Caco-2 (cell line): ENCODE measurements around the gene SPDYE4. TPM values are rescaled to one million over a fixed set of nuclear protein-coding genes. Genes with fewer than 3 reads are reported as not detected.

Experiments used
- BruUV-seq: library from RNA; stranded (reverse); fragments of 400-500 nt; replicated peaks from 2 replicates; lab custom pipeline; 2021; lab: Mats Ljungman, UMichigan
- CTCF ChIA-PET: fragments of 300-600 bp; sonication (Branson Sonifier 250); formaldehyde crosslinking; loops from one replicate; lab custom pipeline; 2022; ENCODE audit warnings: antibody characterized with exemption; lab: Charles Lee
- POLR2A ChIA-PET: fragments of 300-600 bp; sonication (Branson Sonifier 250); formaldehyde crosslinking; loops from one replicate; lab custom pipeline; 2022; ENCODE audit warnings: antibody characterized with exemption; lab: Charles Lee
- DNase-seq, 2 experiments: peaks; one replicate each; pipeline versions ENCODE4 v3.0.0 to v3.0.0-alpha.2; 2020 to 2022
- H3K27me3 ChIP-seq: replicated peaks from 2 replicates; pipeline ENCODE4 v1.6.0; 2011; ENCODE audit warnings: low read length; ENCODE audit not compliant: control insufficient read depth, insufficient read depth
- H3K36me3 ChIP-seq: 2 replicates; pipeline ENCODE4 v1.5.1; 2011; ENCODE audit warnings: low read length; ENCODE audit not compliant: control insufficient read depth, insufficient read depth
- H3K4me1 ChIP-seq: fragments of 250-450 bp; sonication (Bioruptor Pico); 2 replicates; pipeline ENCODE4 v1.5.1; 2020; ENCODE audit warnings: mild to moderate bottlenecking
- H3K4me3 ChIP-seq: 2 replicates; pipeline ENCODE4 v1.5.1; 2011; ENCODE audit warnings: low read depth, mild to moderate bottlenecking, control low read depth, low read length
- H3K9me3 ChIP-seq: fragments of 250-450 bp; sonication (Bioruptor Pico); 2 replicates; pipeline ENCODE4 v1.5.1; 2020; ENCODE audit warnings: mild to moderate bottlenecking, moderate library complexity
- H3K27ac Mint-ChIP-seq: one replicate; pipeline ENCODE4 v1.8.0; 2022; ENCODE audit warnings: mixed read lengths; ENCODE audit not compliant: unreplicated experiment
- H3K27me3 Mint-ChIP-seq: one replicate; pipeline ENCODE4 v1.8.0; 2022; ENCODE audit warnings: mixed read lengths; ENCODE audit not compliant: insufficient read depth, unreplicated experiment
- H3K36me3 Mint-ChIP-seq: one replicate; pipeline ENCODE4 v1.8.0; 2022; ENCODE audit warnings: mild to moderate bottlenecking, mixed read lengths; ENCODE audit not compliant: insufficient read depth, unreplicated experiment
- H3K4me1 Mint-ChIP-seq: one replicate; pipeline ENCODE4 v1.8.0; 2022; ENCODE audit warnings: low read depth, mixed read lengths; ENCODE audit not compliant: unreplicated experiment
- H3K4me3 Mint-ChIP-seq: one replicate; pipeline ENCODE4 v1.8.0; 2022; ENCODE audit warnings: mild to moderate bottlenecking, moderate library complexity, mixed read lengths; ENCODE audit not compliant: unreplicated experiment
- H3K9me3 Mint-ChIP-seq: one replicate; pipeline ENCODE4 v1.8.0; 2022; ENCODE audit warnings: mixed read lengths; ENCODE audit not compliant: unreplicated experiment
- intact Hi-C: fragments of 100-400 bp; cut with micrococcal nuclease; formaldehyde crosslinking; loops from one replicate; pipeline ENCODE4 v1.10.0; 2022; ENCODE audit not compliant: unreplicated experiment
- total RNA-seq: library from RNA; stranded (reverse); gene quantifications from 2 replicates; pipeline ENCODE4 v1.2.3, GENCODE V29; 2022
- TF ChIP-seq, protein P1 (sequence below), 2 experiments: fragments of 200-600 bp in 1 of 2; IDR thresholded peaks; 1 replicate in 1 of 2; 2 replicates in 1 of 2; pipeline versions ENCODE4 v1.5.1 to v1.8.0; 2011 to 2022; ENCODE audit warnings: antibody characterized with exemption in 1 of 2, control low read depth in 1 of 2, inconsistent platforms in 1 of 2, low read depth in 1 of 2, low read length in 1 of 2, mild to moderate bottlenecking in 1 of 2, moderate library complexity in 1 of 2; ENCODE audit not compliant: insufficient read depth in 1 of 2, severe bottlenecking in 1 of 2, unreplicated experiment in 1 of 2

SPDYE4 gene
- total RNA-seq, 1 experiment from 2014 or later: not detected

DNA sequence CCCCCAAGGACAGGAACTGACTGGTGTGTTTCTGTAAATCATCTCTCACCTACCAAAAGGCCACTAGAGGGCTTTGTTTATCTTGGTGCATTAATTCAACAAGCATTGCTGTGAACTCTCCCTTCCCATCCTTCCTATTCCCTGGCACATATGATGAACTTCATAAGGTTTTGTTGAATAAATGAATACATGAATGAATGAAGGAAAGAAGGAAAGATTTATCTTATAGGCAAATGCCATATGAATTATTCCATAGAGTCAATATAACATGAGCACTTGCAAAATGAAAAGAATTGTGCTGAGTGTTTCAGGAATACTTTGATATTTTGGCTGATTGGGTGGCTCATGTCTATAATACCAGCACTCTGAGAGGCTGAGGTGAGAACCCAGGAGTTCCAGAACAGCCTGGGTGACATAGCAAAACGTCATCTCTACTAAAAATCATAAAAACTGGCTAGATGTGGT, 4.3 kb downstream of the SPDYE4 start:
- no peaks in the 10 kb centered on the region for H3K4me1 ChIP-seq
- Mint-ChIP-seq H3K4me1 (no peaks in the 10 kb centered on the region), H3K27ac (no peak overlapping the region), H3K9me3 (no peaks in the 10 kb centered on the region), H3K36me3 (no peaks in the 10 kb centered on the region), H3K4me3 (no peak overlapping the region), H3K27me3 (peaks cover 30% of the 10 kb centered on the region)
- ChIA-PET POLR2A (no interaction called here), CTCF (no interaction called here)
- H3K4me3 ChIP-seq: no peak overlapping the region
- intact Hi-C loops: loop anchor here (1.0 kb wide), 1 partner anchor 31 kb away; no protein-coding TSS in a partner anchor
- BruUV-seq: no TSS peak
- TF ChIP-seq, protein P1, sequence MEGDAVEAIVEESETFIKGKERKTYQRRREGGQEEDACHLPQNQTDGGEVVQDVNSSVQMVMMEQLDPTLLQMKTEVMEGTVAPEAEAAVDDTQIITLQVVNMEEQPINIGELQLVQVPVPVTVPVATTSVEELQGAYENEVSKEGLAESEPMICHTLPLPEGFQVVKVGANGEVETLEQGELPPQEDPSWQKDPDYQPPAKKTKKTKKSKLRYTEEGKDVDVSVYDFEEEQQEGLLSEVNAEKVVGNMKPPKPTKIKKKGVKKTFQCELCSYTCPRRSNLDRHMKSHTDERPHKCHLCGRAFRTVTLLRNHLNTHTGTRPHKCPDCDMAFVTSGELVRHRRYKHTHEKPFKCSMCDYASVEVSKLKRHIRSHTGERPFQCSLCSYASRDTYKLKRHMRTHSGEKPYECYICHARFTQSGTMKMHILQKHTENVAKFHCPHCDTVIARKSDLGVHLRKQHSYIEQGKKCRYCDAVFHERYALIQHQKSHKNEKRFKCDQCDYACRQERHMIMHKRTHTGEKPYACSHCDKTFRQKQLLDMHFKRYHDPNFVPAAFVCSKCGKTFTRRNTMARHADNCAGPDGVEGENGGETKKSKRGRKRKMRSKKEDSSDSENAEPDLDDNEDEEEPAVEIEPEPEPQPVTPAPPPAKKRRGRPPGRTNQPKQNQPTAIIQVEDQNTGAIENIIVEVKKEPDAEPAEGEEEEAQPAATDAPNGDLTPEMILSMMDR (IDR thresholded peaks at IDR 0.05; ENCODE audit: insufficient read depth in 1 of 2, low read depth in 1 of 2, low read length in 1 of 2, severe bottlenecking in 1 of 2, unreplicated experiment in 1 of 2): peak; percentile 29 to 49
- H3K27me3 ChIP-seq: no peaks in the 10 kb centered on the region; the same call in 1 of the 2 replicates
- no peaks in the 10 kb centered on the region for H3K36me3 ChIP-seq
- DNase-seq: peak in 1 of 2 experiments; percentile 14
- no peaks in the 10 kb centered on the region for H3K9me3 ChIP-seq

DNA sequence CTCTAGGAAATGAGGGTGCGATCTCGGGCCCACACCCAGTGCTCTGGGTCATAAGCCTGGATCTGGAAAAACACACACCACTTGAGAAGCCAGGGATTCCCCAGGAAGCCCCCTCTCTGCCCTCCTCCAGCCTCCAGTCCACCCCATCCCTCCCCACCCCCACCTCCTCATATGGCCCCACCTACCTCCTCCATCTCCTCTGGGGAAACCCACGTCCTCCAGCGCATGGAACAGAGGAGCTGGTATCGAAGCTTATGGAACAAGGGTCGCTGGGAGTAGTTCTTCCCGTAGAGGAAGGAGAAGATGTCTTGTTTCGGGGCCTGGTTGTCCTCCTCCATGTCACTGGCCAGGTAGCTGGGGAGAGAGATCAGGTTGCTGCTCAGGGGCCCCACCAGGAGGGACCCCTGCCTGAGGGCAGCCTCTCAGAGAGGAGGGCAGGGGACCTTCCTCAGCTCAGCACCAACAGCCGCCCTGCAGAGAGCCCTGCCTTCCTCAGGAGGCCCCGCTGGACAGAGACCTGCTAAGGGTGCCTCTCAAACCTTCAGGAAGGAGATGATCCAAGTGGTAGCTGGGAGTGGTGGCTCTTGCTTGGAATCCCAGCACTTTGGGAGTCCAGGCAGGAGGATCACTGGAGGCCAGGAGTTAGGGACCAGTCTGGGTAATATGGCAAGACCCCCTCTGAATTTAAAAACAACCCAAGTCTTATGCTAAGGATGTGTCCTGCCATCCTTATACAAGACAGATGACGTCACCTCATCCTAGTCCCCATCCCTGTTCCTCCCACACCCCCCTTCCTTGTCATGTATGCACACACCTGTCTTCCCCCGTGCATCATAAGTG, 5.0 kb downstream of the SPDYE4 start:
- no TSS peak for BruUV-seq
- no peaks in the 10 kb centered on the region for H3K4me1 Mint-ChIP-seq
- H3K27me3 ChIP-seq: no peaks in the 10 kb centered on the region; the same call in 1 of the 2 replicates
- POLR2A ChIA-PET: no interaction called here
- no peak overlapping the region for H3K4me3 ChIP-seq
- DNase-seq: no peak
- H3K9me3 Mint-ChIP-seq: no peaks in the 10 kb centered on the region
- peaks cover 30% of the 10 kb centered on the region for H3K27me3 Mint-ChIP-seq
- H3K27ac Mint-ChIP-seq: no peak overlapping the region
- H3K4me1 ChIP-seq: no peaks in the 10 kb centered on the region
- H3K4me3 Mint-ChIP-seq: no peak overlapping the region
- intact Hi-C loops: no loop called here
- CTCF ChIA-PET: no interaction called here
- TF ChIP-seq, protein P1 (IDR thresholded peaks at IDR 0.05; ENCODE audit: insufficient read depth in 1 of 2, low read depth in 1 of 2, low read length in 1 of 2, severe bottlenecking in 1 of 2, unreplicated experiment in 1 of 2): no peak
- H3K36me3 ChIP-seq: no peaks in the 10 kb centered on the region
- H3K9me3 ChIP-seq: no peaks in the 10 kb centered on the region
- H3K36me3 Mint-ChIP-seq: no peaks in the 10 kb centered on the region

- TF ChIP-seq, protein P1 (IDR thresholded peaks at IDR 0.05; ENCODE audit: insufficient read depth in 1 of 2, low read depth in 1 of 2, low read length in 1 of 2, severe bottlenecking in 1 of 2, unreplicated experiment in 1 of 2): no peak
- Histone ChIP-seq H3K36me3 (no peaks in the 10 kb centered on the region), H3K4me3 (no peak overlapping the region), H3K27me3 (no peaks in the 10 kb centered on the region; the same call in 1 of the 2 replicates), H3K9me3 (no peaks in the 10 kb centered on the region), H3K4me1 (no peaks in the 10 kb centered on the region)
- DNase-seq: no peak
- POLR2A ChIA-PET: no interaction called here
- no peak overlapping the region for H3K4me3 Mint-ChIP-seq
- no peaks in the 10 kb centered on the region for H3K9me3 Mint-ChIP-seq
- H3K36me3 Mint-ChIP-seq: no peaks in the 10 kb centered on the region
- CTCF ChIA-PET: no interaction called here
- no TSS peak for BruUV-seq
- peaks cover 2% of the 10 kb centered on the region for H3K27me3 Mint-ChIP-seq
- no peaks in the 10 kb centered on the region for H3K4me1 Mint-ChIP-seq
- intact Hi-C loops: loop anchor here (10.0 kb wide), 2 partner anchors 115 to 335 kb away; partner anchors contain the start of gene MYH10
- no peak overlapping the region for H3K27ac Mint-ChIP-seq
Observed at GRCh38 chr17:8749616-8750015, 8.7 kb downstream of the SPDYE4 start.
